Astrocyte (in vitro differentiated cells and primary cell): ENCODE data around the gene PLEKHM3.

ENCODE experiments used
- CTCF ChIP-seq: IDR thresholded peaks from 2 replicates; pipeline ENCODE4 v1.5.1; 2011; ENCODE audit warnings: low read depth, mild to moderate bottlenecking, inconsistent platforms, low read length, moderate library complexity; ENCODE audit not compliant: insufficient read depth
- EZH2 ChIP-seq: IDR thresholded peaks from 2 replicates; pipeline ENCODE4 v1.6.1; 2012; ENCODE audit warnings: mild to moderate bottlenecking, low read length, inconsistent platforms; ENCODE audit not compliant: insufficient read depth

DNA sequence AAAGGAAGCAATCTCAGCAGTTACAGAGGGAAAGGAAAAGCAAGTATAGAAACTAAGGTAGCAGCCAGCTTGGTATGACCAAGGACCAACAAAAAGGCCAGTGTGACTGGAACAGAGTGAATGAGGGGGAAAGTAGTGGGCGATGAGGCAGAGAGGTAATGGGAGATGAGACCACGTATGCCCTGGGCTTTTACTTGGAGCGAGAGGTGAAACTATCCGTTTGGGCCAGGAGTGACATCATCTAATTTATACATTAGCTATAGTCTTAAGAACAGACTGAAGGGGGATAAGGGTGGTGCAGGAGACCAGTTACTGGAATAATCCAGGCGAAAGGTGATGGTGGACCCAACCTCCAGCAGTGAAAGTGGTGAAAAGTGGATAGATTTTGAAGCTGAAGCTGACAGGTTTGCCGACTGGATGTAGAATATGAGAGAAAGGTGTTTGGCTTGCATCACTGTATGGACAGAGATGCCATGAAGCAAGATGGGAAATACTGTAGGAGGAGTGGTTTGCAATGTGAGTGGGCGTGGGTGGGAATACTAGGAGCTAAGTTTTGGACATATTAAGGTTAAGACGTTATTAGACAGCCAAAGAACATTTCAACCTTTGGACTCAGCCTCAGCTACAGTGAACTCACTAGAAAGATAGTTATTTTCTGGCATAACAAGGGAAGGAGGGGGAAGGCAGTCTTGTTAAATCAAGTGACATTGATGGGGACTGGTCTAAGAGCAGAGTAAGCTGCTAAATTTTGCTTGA lies 106.0 kb downstream of the PLEKHM3 start:
- TF ChIP-seq CTCF (no peak), EZH2 (no peak)
